ENCODE data around the gene MCF2L.

Gene MCF2L

GRCh38 chr13:113142876-113143275 is 173.9 kb downstream of the MCF2L start:
- no peak overlapping the region for H3K4me3 ChIP-seq (ENCODE audit: low read depth, low read length)
- TF ChIP-seq CTCF (IDR thresholded peaks at IDR 0.05; ENCODE audit: low read depth, low read length), result no peak

DNA sequence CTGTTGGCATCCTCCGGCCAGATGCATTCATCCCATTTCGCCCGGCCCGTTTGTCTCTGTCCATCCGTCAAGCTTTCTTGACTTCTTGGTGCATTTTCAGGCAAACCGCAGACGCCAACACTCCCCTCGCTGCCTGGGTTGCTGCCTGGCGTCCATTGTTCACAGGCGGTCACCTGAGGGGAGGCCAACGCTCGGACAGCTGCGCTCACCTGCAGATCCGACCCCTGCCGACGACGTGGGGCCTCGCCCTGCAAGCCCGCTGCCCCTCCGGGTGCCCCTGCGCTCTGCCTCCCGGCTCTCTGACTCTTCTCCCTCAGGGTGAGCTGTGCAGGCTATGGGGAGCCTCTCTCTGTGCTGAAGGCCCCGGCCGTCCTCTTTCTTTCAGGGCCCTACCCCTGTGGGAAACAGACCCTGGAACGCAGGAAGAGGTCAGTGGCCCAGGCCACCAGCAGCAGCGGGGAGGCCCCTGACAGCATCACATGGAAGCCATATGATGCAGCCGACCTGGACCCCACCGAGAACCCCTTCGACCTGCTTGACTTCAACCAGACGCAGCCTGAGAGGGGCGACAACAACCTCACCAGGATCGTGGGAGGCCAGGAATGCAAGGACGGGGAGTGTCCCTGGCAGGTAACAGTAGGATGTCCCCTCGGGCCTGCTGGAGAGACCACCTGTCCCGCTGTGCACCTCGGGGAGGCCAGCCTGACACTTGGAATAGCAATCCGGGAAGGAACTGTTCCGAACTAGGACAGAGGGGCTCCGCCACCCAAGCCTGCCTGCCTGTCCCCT is 174.6 kb downstream of the MCF2L start:
- TF ChIP-seq CTCF (IDR thresholded peaks at IDR 0.05; ENCODE audit: low read depth, low read length), result no peak
- H3K4me3 ChIP-seq (ENCODE audit: low read depth, low read length), result no peak overlapping the region

DNA sequence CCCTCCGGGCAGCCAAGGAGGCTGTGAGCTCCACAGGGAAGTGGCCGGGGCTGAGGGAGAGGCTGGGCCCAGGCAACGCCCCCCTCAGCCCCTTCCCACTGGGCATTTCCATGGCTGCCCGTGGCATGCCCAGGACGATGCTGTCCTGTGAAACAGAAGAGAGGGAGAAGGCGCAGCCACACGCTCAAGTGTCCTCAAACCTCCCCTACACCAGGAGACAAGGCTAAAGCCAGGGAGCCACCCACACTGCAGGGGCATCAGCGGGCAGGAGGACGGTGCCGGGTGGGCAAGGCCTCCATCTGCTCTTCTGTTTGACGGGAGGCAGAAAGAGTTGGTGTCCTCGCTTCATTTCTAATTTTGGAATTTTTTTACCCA is 175.2 kb downstream of the MCF2L start:
- H3K4me3 ChIP-seq (ENCODE audit: low read depth, low read length), result no peak overlapping the region
- TF ChIP-seq CTCF (IDR thresholded peaks at IDR 0.05; ENCODE audit: low read depth, low read length), result no peak

GRCh38 chr13:113145496-113145895 is 176.5 kb downstream of the MCF2L start:
- H3K4me3 ChIP-seq (ENCODE audit: low read depth, low read length), result no peak overlapping the region
- TF ChIP-seq CTCF (IDR thresholded peaks at IDR 0.05; ENCODE audit: low read depth, low read length), result no peak

DNA sequence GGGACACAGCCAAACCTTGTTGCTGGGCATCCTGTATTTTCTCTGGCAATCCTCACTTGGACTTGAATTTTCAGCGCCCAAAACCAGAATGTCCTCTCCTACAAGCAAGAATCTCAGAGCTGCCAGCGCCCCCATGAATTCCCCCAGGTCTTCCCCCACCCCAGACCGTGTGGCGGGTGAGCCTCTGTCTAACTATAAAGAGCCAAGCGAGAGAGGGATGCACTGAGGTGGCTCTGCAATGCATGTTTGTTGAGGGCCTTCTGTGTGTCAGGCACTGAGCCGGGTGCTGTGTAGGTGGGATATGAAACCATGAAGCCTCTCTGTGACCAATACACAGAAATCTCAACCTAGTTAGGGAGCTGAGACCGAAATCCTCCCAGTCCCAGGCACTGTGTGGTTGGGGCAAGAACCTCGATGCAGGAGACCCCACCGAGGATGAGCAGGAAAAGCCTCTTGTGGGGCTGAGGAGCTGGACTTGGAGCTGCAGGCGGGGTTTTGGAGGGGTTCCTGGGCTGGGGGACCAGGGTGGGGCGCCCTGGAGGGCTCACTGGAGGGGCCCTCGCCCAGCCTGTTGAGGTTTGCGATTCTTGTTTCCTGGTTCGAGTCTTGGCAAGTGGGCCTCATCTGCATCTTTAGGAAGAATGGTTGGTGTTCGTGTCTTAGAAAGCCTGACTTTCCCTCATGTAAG is 177.0 kb downstream of the MCF2L start:
- H3K4me3 ChIP-seq (ENCODE audit: low read depth, low read length), result no peak overlapping the region
- no peak for TF ChIP-seq CTCF (IDR thresholded peaks at IDR 0.05; ENCODE audit: low read depth, low read length)

DNA sequence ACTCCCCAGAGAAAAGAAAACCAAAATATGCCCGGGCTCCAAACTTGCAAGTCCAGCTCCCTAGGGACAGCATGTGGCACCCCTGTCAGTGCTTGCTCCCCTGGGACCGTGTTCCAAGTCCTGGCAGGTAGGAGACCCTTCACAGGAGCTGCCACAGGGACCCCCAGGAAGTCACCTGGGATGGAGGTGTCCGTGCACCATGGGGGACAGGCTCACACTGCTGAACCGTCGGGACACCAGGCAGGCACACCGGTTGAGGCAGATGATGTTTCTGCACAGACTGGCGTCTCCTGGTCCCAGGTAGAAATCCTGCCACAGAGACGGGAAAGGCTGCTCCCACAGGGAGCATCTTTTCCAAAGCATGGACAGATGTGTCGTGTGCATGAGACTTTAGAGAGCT is 177.7 kb downstream of the MCF2L start:
- no peak for TF ChIP-seq CTCF (IDR thresholded peaks at IDR 0.05; ENCODE audit: low read depth, low read length)

GRCh38 chr13:113147206-113147605 is 178.2 kb downstream of the MCF2L start:
- H3K4me3 ChIP-seq (ENCODE audit: low read depth, low read length), result no peak overlapping the region
- TF ChIP-seq CTCF (IDR thresholded peaks at IDR 0.05; ENCODE audit: low read depth, low read length), result no peak

More for the DNA sequence above, 177.7 kb downstream of the MCF2L start:
- no peak overlapping the region for H3K4me3 ChIP-seq (ENCODE audit: low read depth, low read length)
